Liver (tissue), 9 donors: ENCODE measurements around the gene MYO3B. TPM values are rescaled to one million over a fixed set of nuclear protein-coding genes. Genes with fewer than 3 reads are reported as not detected.

Source experiments
- DNase-seq: peaks from one replicate; pipeline ENCODE4 v3.0.0-alpha.2; 2017; ENCODE audit warnings: low spot score
- H3K27ac ChIP-seq, 2 donors: one replicate each; pipeline ENCODE4 v1.7.0; 2013; ENCODE audit warnings: inconsistent platforms in 2 of 2, low read length in 2 of 2, control low read depth in 1 of 2, low read depth in 1 of 2, mild to moderate bottlenecking in 1 of 2
- H3K27me3 ChIP-seq, 4 donors: one replicate each; pipeline versions ENCODE4 v1.6.1 to v1.7.0; 2013; ENCODE audit warnings: low read length in 3 of 4, inconsistent platforms in 1 of 4, mild to moderate bottlenecking in 1 of 4, moderate library complexity in 1 of 4; ENCODE audit not compliant: control insufficient read depth in 4 of 4, insufficient read depth in 4 of 4
- H3K36me3 ChIP-seq, 4 donors: one replicate each; pipeline versions ENCODE4 v1.6.1 to v1.7.0; 2013; ENCODE audit warnings: low read length in 3 of 4, mild to moderate bottlenecking in 3 of 4, low read depth in 1 of 4, moderate library complexity in 1 of 4; ENCODE audit not compliant: control insufficient read depth in 4 of 4, insufficient read depth in 3 of 4
- H3K4me1 ChIP-seq, 4 donors: one replicate each; pipeline versions ENCODE4 v1.6.1 to v1.7.0; 2013; ENCODE audit warnings: low read length in 3 of 4, mild to moderate bottlenecking in 3 of 4, moderate library complexity in 1 of 4; ENCODE audit not compliant: control insufficient read depth in 4 of 4, insufficient read depth in 4 of 4
- H3K4me3 ChIP-seq, 3 donors: one replicate each; pipeline versions ENCODE4 v1.6.1 to v1.7.0; 2013; ENCODE audit warnings: low read length in 3 of 3, control low read depth in 1 of 3, low read depth in 1 of 3, mild to moderate bottlenecking in 1 of 3
- H3K9ac ChIP-seq, 2 donors: one replicate each; pipeline ENCODE4 v1.7.0; 2013; ENCODE audit warnings: low read length in 2 of 2, mild to moderate bottlenecking in 2 of 2, moderate library complexity in 2 of 2, control low read depth in 1 of 2, low read depth in 1 of 2
- H3K9me3 ChIP-seq, 4 donors: one replicate each; pipeline versions ENCODE4 v1.6.1 to v1.7.0; 2013; ENCODE audit warnings: low read length in 3 of 4; ENCODE audit not compliant: control insufficient read depth in 4 of 4
- ATF3 ChIP-seq: IDR thresholded peaks from 2 replicates; pipeline ENCODE4 v1.6.1; 2016; ENCODE audit warnings: antibody characterized with exemption
- CTCF ChIP-seq: fragments of 150-350 bp; IDR thresholded peaks from 2 replicates; pipeline ENCODE4 v1.5.1; 2017; ENCODE audit warnings: improper control_type of control experiment, low read depth, low read length; ENCODE audit not compliant: missing input control
- EGR1 ChIP-seq, 2 donors: IDR thresholded peaks; 2 replicates each; pipeline ENCODE4 v1.6.1; 2016 to 2018; ENCODE audit warnings: antibody characterized with exemption in 2 of 2, low read depth in 2 of 2
- HNF4A ChIP-seq, 2 donors: conservative IDR thresholded peaks; 2 replicates each; pipeline ENCODE4 v1.6.1; 2016; ENCODE audit warnings: antibody characterized with exemption in 2 of 2, mild to moderate bottlenecking in 2 of 2
- HNF4G ChIP-seq: IDR thresholded peaks from 2 replicates; pipeline ENCODE4 v1.6.1; 2016; ENCODE audit warnings: antibody characterized with exemption
- NR2F2 ChIP-seq: IDR thresholded peaks from 2 replicates; pipeline ENCODE4 v1.6.1; 2016; ENCODE audit warnings: antibody characterized with exemption
- RAD21 ChIP-seq, 2 donors: IDR thresholded peaks; 2 replicates each; pipeline ENCODE4 v1.6.1; 2016; ENCODE audit warnings: antibody characterized with exemption in 2 of 2, mild to moderate bottlenecking in 2 of 2
- REST ChIP-seq: IDR thresholded peaks from 2 replicates; pipeline ENCODE4 v1.6.1; 2016; ENCODE audit warnings: antibody characterized with exemption, mild to moderate bottlenecking
- RXRA ChIP-seq, 2 donors: IDR thresholded peaks; 2 replicates each; pipeline ENCODE4 v1.6.1; 2017 to 2018; ENCODE audit warnings: antibody characterized with exemption in 2 of 2, mild to moderate bottlenecking in 1 of 2
- SP1 ChIP-seq: IDR thresholded peaks from 2 replicates; pipeline ENCODE4 v1.6.1; 2018; ENCODE audit warnings: antibody characterized with exemption, mild to moderate bottlenecking
- TAF1 ChIP-seq: conservative IDR thresholded peaks from 2 replicates; pipeline ENCODE4 v1.6.1; 2016; ENCODE audit warnings: antibody characterized with exemption, mild to moderate bottlenecking
- WGBS: extraction: QIAGEN DNeasy Blood & Tissue Kit; methylation state at CpG from one replicate; pipeline ENCODE4 v1.1.7; 2013; 5-methylcytosine and 5-hydroxymethylcytosine counted together
- polyA plus RNA-seq, 2 donors: library from polyadenylated mRNA; stranded (reverse) in 1 of 2; unstranded in 1 of 2; fragments of 200-250 nt in 1 of 2; fragments of >200 nt in 1 of 2; fragmentation: Nextera tagmentation in 1 of 2; extraction: Ambion mirVana in 1 of 2; gene quantifications; one replicate each; pipeline versions ENCODE4 v1.2.1 to v1.2.3, GENCODE V29; 2013 to 2015
- total RNA-seq, 2 donors: library from RNA; depleted of rRNA; stranded (reverse); fragments of >200 nt; gene quantifications; one replicate each; pipeline ENCODE4 v1.2.3, GENCODE V29; 2014
- TF ChIP-seq, protein P1 (sequence below): IDR thresholded peaks from 2 replicates; pipeline ENCODE4 v1.6.1; 2016; ENCODE audit warnings: antibody characterized with exemption
- TF ChIP-seq, protein P2 (sequence below): IDR thresholded peaks from 2 replicates; pipeline ENCODE4 v1.6.1; 2016; ENCODE audit warnings: antibody characterized with exemption
- donor health status: healthy.
- donor health status: healthy.
- donor health status: healthy.
- donor health status: healthy.
- donor health status: healthy.

MYO3B gene
- total and polyA plus RNA-seq, 4 donors = under 0.01 to 0.05 TPM; not detected in 2

- no peaks in the 10 kb centered on the region for H3K27me3 ChIP-seq
Measured at GRCh38 chr2:170215021-170215420, 37.1 kb downstream of the MYO3B start.

More at GRCh38 chr2:170215021-170215420, 37.1 kb downstream of the MYO3B start:
- no peak for TF ChIP-seq CTCF
- TF ChIP-seq ATF3 = no peak
- TF ChIP-seq EGR1 (IDR thresholded peaks at IDR 0.05; ENCODE audit: low read depth in 2 of 2) = no peak
- no peak for TF ChIP-seq TAF1
- TF ChIP-seq SP1 = no peak
- TF ChIP-seq, protein P1, sequence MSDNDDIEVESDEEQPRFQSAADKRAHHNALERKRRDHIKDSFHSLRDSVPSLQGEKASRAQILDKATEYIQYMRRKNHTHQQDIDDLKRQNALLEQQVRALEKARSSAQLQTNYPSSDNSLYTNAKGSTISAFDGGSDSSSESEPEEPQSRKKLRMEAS = no peak
- no peak for TF ChIP-seq RAD21 (IDR thresholded peaks at IDR 0.05)
- no peak for TF ChIP-seq RXRA (IDR thresholded peaks at IDR 0.05)
- TF ChIP-seq, protein P2, sequence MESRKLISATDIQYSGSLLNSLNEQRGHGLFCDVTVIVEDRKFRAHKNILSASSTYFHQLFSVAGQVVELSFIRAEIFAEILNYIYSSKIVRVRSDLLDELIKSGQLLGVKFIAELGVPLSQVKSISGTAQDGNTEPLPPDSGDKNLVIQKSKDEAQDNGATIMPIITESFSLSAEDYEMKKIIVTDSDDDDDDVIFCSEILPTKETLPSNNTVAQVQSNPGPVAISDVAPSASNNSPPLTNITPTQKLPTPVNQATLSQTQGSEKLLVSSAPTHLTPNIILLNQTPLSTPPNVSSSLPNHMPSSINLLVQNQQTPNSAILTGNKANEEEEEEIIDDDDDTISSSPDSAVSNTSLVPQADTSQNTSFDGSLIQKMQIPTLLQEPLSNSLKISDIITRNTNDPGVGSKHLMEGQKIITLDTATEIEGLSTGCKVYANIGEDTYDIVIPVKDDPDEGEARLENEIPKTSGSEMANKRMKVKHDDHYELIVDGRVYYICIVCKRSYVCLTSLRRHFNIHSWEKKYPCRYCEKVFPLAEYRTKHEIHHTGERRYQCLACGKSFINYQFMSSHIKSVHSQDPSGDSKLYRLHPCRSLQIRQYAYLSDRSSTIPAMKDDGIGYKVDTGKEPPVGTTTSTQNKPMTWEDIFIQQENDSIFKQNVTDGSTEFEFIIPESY = no peak
- no peak for TF ChIP-seq HNF4G
- TF ChIP-seq NR2F2 = no peak
- TF ChIP-seq HNF4A (conservative IDR thresholded peaks at IDR 0.05) = no peak
- TF ChIP-seq REST = no peak
- no peak overlapping the region for H3K27ac ChIP-seq
- no peak overlapping the region for H3K4me3 ChIP-seq
- no peak overlapping the region for H3K9ac ChIP-seq
- no peak for DNase-seq
- H3K36me3 ChIP-seq = no peaks in the 10 kb centered on the region
- no peaks in the 10 kb centered on the region for H3K4me1 ChIP-seq
- peaks cover 0 to 2% (median 0%) of the 10 kb centered on the region in 4 donors for H3K9me3 ChIP-seq
- 58% methylated on average over 2 of the region's 2 CpGs for WGBS
